ENCODE data around the gene XRN2.

DNA sequence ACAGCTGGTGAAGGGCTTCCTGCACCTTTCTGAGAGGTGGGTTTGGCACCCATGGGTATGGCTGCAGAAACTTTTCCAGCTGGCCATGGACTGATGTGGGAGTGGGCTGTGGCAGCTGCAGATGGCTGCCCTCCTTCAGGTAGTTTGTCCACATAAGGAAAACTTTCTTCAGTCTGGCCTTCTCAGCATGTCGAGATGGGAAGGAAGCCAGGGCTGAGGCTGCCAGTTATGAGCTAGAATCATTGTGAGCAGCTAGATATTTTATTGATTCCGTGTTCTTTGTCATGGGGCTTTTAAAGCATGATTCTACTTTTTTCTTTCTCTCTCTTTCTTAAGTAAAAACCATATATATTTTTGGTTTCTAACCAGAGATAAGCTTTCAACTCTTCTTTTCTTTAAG lies 77.6 kb downstream of the XRN2 start:
- no peak for TF ChIP-seq NFIC (IDR thresholded peaks at IDR 0.05)
- no peak for TF ChIP-seq RAD21 (IDR thresholded peaks at IDR 0.05; ENCODE audit: low read depth)

Data from Ishikawa (cell line).